HCT116 (cell line): Measurements from ENCODE around the gene PSKH1. TPM values are rescaled to one million over a fixed set of nuclear protein-coding genes. Genes with fewer than 3 reads are reported as not detected.
"Not testable (repeated sequence)": the region's sequence is repeated elsewhere in the genome, so short reads cannot be mapped to it uniquely, and the experiment has no call there.

Experiments
- ATAC-seq: fragments of 200-7000 bp; cut with Tn5 transposase; 2 replicates; pipeline ENCODE4 v1.9.1; 2020; ENCODE audit warnings: mild to moderate bottlenecking, moderate library complexity
- BruUV-seq: library from RNA; stranded (reverse); fragments of 400-500 nt; replicated peaks from 2 replicates; lab custom pipeline; 2021; lab: Mats Ljungman, UMichigan
- CTCF ChIA-PET: fragments of 300-600 bp; sonication (Branson Sonifier 250); formaldehyde crosslinking; loops from one replicate; lab custom pipeline; 2021; ENCODE audit warnings: antibody characterized with exemption; lab: Charles Lee
- POLR2A ChIA-PET: fragments of 300-600, 350-600 bp; sonication (Branson Sonifier 250); formaldehyde crosslinking; loops from one replicate; lab custom pipeline; 2021; ENCODE audit warnings: antibody characterized with exemption; lab: Charles Lee
- RAD21 ChIA-PET, 2 experiments: fragments of 300-600 bp; sonication (Branson Sonifier 250); formaldehyde crosslinking; loops; one replicate each; lab custom pipeline; 2023; ENCODE audit warnings: low total read pairs in 2 of 2; ENCODE audit not compliant: uncharacterized antibody in 2 of 2, unreplicated experiment in 2 of 2, low non-redundant PET in 1 of 2; lab: Charles Lee
- DNase-seq: peaks from one replicate; pipeline ENCODE4 v3.0.0-alpha.2; 2010; ENCODE audit warnings: low read depth, low spot score
- H2AFZ ChIP-seq: fragments of 200-600 bp; shearing (Covaris generic), sonication (generic); 2 replicates; pipeline ENCODE4 v1.6.1; 2017; ENCODE audit warnings: low read depth, mixed run types, mixed read lengths, antibody characterized with exemption, low read length; ENCODE audit not compliant: poor library complexity, severe bottlenecking
- H3K27ac ChIP-seq: 2 replicates; pipeline ENCODE4 v1.5.1; 2012; ENCODE audit warnings: low read depth, low read length
- H3K27me3 ChIP-seq: fragments of 200-600 bp; sonication (generic); 2 replicates; pipeline ENCODE4 v1.6.1; 2016; ENCODE audit warnings: mixed run types, low read length, mixed read lengths; ENCODE audit not compliant: insufficient read depth
- H3K36me3 ChIP-seq, 2 experiments: fragments of 200-500 bp in 1 of 2; fragments of 200-600 bp in 1 of 2; sonication (Bioruptor generic) in 1 of 2; sonication (generic) in 1 of 2; 2 replicates each; pipeline versions ENCODE4 v1.5.1 to v1.6.1; 2014 to 2016; ENCODE audit warnings: low read length in 2 of 2, inconsistent platforms in 1 of 2, mixed read lengths in 1 of 2, mixed run types in 1 of 2; ENCODE audit not compliant: insufficient read depth in 2 of 2, control insufficient read depth in 1 of 2
- H3K4me1 ChIP-seq, 2 experiments: fragments of 200-600 bp in 1 of 2; sonication (generic) in 1 of 2; 2 replicates each; pipeline versions ENCODE4 v1.5.1 to v1.6.1; 2012 to 2017; ENCODE audit warnings: low read length in 2 of 2, inconsistent platforms in 1 of 2, mild to moderate bottlenecking in 1 of 2, mixed read lengths in 1 of 2, mixed run types in 1 of 2, moderate library complexity in 1 of 2; ENCODE audit not compliant: insufficient read depth in 2 of 2, control insufficient read depth in 1 of 2
- H3K4me2 ChIP-seq: fragments of 200-600 bp; sonication (generic); 2 replicates; pipeline ENCODE4 v1.6.1; 2017; ENCODE audit warnings: mixed run types, low read length, mixed read lengths
- H3K4me3 ChIP-seq, 2 experiments: fragments of 200-600 bp in 1 of 2; sonication (generic) in 1 of 2; replicated peaks in 1 of 2; 2 replicates each; pipeline ENCODE4 v1.5.1; 2011 to 2016; ENCODE audit warnings: low read length in 2 of 2, control low read depth in 1 of 2, low read depth in 1 of 2, mild to moderate bottlenecking in 1 of 2, mixed read lengths in 1 of 2, mixed run types in 1 of 2
- H3K79me2 ChIP-seq: fragments of 200-600 bp; sonication (generic); 2 replicates; pipeline ENCODE4 v1.6.1; 2017; ENCODE audit warnings: mild to moderate bottlenecking, mixed run types, low read length, moderate library complexity, mixed read lengths; ENCODE audit not compliant: insufficient read depth
- H3K9ac ChIP-seq: fragments of 200-600 bp; sonication (generic); 2 replicates; pipeline ENCODE4 v1.6.1; 2016; ENCODE audit warnings: low read length, mixed read lengths
- H3K9me2 ChIP-seq: fragments of 200-600 bp; sonication (generic), shearing (Covaris generic); 2 replicates; pipeline ENCODE4 v1.6.1; 2017; ENCODE audit warnings: mixed run types, mild to moderate bottlenecking, moderate library complexity; ENCODE audit not compliant: insufficient read depth
- H3K9me3 ChIP-seq, 2 experiments: fragments of 200-500 bp in 1 of 2; fragments of 200-600 bp in 1 of 2; sonication (Bioruptor generic) in 1 of 2; sonication (generic) in 1 of 2; 2 replicates each; pipeline ENCODE4 v1.6.1; 2014 to 2017; ENCODE audit warnings: low read length in 2 of 2, mixed read lengths in 2 of 2, inconsistent platforms in 1 of 2, low read depth in 1 of 2, mild to moderate bottlenecking in 1 of 2, mixed run types in 1 of 2, moderate library complexity in 1 of 2; ENCODE audit not compliant: control insufficient read depth in 1 of 2, insufficient read depth in 1 of 2
- H4K20me1 ChIP-seq: fragments of 200-600 bp; sonication (generic), shearing (Covaris generic); 2 replicates; pipeline ENCODE4 v1.6.1; 2017; ENCODE audit warnings: mixed run types, mild to moderate bottlenecking, moderate library complexity; ENCODE audit not compliant: insufficient read depth
- FOSL1 ChIP-seq: IDR thresholded peaks from 2 replicates; pipeline ENCODE4 v1.6.1; 2012; ENCODE audit warnings: low read depth
- intact Hi-C: fragments of 100-400 bp; cut with micrococcal nuclease; formaldehyde crosslinking; loops from 2 replicates; pipeline ENCODE4 v1.10.0; 2022
- total RNA-seq: library from RNA; stranded (reverse); gene quantifications from one replicate; pipeline ENCODE4 v1.2.1, GENCODE V29; 2021; ENCODE audit not compliant: unreplicated experiment
- TF ChIP-seq, protein P1 (sequence below): IDR thresholded peaks from 2 replicates; pipeline ENCODE4 v1.6.1; 2011; ENCODE audit warnings: mild to moderate bottlenecking, low read length, moderate library complexity; ENCODE audit not compliant: insufficient replicate concordance; ENCODE audit errors: extremely low read depth
- TF ChIP-seq, protein P2 (sequence below): IDR thresholded peaks from 2 replicates; pipeline ENCODE4 v1.6.1; 2012

The PSKH1 gene
- total RNA-seq, 1 experiment from 2014 or later = 16.2 TPM

- TF ChIP-seq, protein P1, sequence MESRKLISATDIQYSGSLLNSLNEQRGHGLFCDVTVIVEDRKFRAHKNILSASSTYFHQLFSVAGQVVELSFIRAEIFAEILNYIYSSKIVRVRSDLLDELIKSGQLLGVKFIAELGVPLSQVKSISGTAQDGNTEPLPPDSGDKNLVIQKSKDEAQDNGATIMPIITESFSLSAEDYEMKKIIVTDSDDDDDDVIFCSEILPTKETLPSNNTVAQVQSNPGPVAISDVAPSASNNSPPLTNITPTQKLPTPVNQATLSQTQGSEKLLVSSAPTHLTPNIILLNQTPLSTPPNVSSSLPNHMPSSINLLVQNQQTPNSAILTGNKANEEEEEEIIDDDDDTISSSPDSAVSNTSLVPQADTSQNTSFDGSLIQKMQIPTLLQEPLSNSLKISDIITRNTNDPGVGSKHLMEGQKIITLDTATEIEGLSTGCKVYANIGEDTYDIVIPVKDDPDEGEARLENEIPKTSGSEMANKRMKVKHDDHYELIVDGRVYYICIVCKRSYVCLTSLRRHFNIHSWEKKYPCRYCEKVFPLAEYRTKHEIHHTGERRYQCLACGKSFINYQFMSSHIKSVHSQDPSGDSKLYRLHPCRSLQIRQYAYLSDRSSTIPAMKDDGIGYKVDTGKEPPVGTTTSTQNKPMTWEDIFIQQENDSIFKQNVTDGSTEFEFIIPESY = no peak
- TF ChIP-seq, protein P2, sequence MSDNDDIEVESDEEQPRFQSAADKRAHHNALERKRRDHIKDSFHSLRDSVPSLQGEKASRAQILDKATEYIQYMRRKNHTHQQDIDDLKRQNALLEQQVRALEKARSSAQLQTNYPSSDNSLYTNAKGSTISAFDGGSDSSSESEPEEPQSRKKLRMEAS = no peak
- TF ChIP-seq FOSL1 = no peak
Observed at GRCh38 chr16:67971111-67971510, 78.1 kb downstream of the PSKH1 start (continued).

DNA sequence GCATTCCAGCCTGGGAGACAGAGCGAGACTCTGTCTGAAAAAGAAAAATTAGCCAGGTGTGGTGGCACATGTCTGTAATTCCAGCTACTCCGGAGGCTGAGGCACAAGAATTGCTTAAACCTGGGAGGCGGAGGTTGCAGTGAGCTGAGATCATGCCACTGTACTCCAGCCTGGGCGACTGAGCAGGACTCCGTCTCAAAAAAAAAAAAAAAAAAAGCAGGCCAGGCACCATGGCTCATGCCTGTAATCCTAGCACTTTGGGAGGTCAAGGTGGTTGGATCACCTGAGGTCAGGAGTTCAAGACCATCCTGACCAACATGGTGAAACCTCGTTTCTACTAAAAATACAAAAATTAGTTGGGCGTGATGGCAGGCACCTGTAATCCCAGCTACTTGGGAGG, 79.2 kb downstream of the PSKH1 start:
- not testable (repeated sequence) for H3K9me2 ChIP-seq

More for the DNA sequence above, 79.2 kb downstream of the PSKH1 start:
- H3K4me1 ChIP-seq, H3K9ac ChIP-seq, H3K4me2 ChIP-seq, H4K20me1 ChIP-seq, H2AFZ ChIP-seq, RAD21 ChIA-PET, H3K36me3 ChIP-seq, intact Hi-C loops, H3K27me3 ChIP-seq, DNase-seq, ATAC-seq, H3K4me3 ChIP-seq, H3K27ac ChIP-seq, H3K79me2 ChIP-seq, BruUV-seq, H3K9me3 ChIP-seq: not testable (repeated sequence)
- ChIA-PET CTCF (interaction anchor here (1.1 kb wide), 1 partner anchor 69 kb away, joined by 3 read pairs; no protein-coding TSS in a partner anchor), POLR2A (interaction anchor here (1.3 kb wide), 1 partner anchor 10 kb away, joined by 3 read pairs; no protein-coding TSS in a partner anchor)
